Parathyroid adenoma (tissue), 2 donors: ENCODE data around the gene RIC8A.

Experiments
- H2AFZ ChIP-seq: fragments of 300-600 bp; sonication (generic); one replicate; pipeline ENCODE4 v1.7.0; 2017; ENCODE audit warnings: antibody characterized with exemption, mild to moderate bottlenecking
- H3K27ac ChIP-seq: fragments of 300-600 bp; sonication (generic); one replicate; pipeline ENCODE4 v1.7.0; 2017
- H3K27me3 ChIP-seq: fragments of 300-600 bp; sonication (generic); one replicate; pipeline ENCODE4 v1.7.0; 2017; ENCODE audit warnings: low read length; ENCODE audit not compliant: control insufficient read depth, insufficient read depth
- H3K36me3 ChIP-seq: fragments of 300-600 bp; sonication (generic); one replicate; pipeline ENCODE4 v1.7.0; 2017; ENCODE audit warnings: low read length; ENCODE audit not compliant: control insufficient read depth, insufficient read depth
- H3K4me1 ChIP-seq: fragments of 300-600 bp; sonication (generic); one replicate; pipeline ENCODE4 v1.7.0; 2017; ENCODE audit warnings: control low read depth
- H3K4me2 ChIP-seq: fragments of 300-600 bp; sonication (generic); one replicate; pipeline ENCODE4 v1.7.0; 2017; ENCODE audit warnings: low read length
- H3K4me3 ChIP-seq: fragments of 300-600 bp; sonication (generic); one replicate; pipeline ENCODE4 v1.7.0; 2017; ENCODE audit warnings: low read depth, low read length
- H3K79me2 ChIP-seq: fragments of 300-600 bp; sonication (generic); one replicate; pipeline ENCODE4 v1.7.0; 2017; ENCODE audit warnings: control low read depth
- H3K9ac ChIP-seq: fragments of 300-600 bp; sonication (generic); one replicate; pipeline ENCODE4 v1.7.0; 2017; ENCODE audit warnings: mild to moderate bottlenecking
- H3K9me3 ChIP-seq: fragments of 300-600 bp; sonication (generic); one replicate; pipeline ENCODE4 v1.7.0; 2017; ENCODE audit warnings: low read length; ENCODE audit not compliant: control insufficient read depth
- TF ChIP-seq, protein P1 (sequence below): fragments of 300-600 bp; sonication (generic); IDR thresholded peaks from one replicate; pipeline ENCODE4 v1.7.0; 2017; ENCODE audit warnings: antibody characterized with exemption, mild to moderate bottlenecking
- donor health status: primary hyperparathyroidism.

The RIC8A gene

DNA sequence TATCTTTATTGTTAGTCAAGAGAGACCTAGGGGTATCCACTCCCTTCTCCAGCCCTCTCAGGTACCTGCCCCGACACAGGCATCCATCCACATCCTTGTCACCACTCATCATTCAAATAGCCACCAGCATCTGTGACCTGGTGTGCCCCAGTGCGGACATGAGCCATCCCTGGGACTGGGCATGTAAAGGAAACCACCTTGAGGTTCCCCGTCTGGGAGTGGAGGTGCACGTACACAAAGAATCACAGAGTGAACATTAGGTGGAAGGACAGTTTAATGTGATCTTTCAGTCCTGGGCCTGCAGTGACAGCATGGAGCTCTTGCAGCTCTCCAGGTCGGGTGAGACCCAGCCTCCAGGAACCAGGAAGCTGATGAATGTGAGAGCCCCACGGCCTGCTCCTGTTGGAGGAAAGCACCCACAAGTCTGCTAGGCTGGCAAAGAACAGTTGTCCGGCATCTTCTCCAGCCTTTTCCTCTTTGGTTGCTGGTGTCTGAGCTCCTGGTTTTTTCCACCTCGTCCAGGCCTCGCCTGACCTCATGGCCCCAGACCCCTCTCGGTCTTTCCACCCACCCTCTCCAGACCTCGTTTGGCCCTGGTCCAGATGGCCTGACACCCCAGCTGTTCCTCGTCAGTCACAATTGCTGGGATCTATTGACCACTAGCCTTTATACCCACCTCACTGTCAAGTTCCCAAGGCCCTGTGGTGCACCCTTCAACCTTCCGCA is 45.8 kb downstream of the RIC8A start:
- Histone ChIP-seq H3K36me3 (no peaks in the 10 kb centered on the region), H3K27me3 (no peaks in the 10 kb centered on the region), H3K4me3 (no peak overlapping the region), H3K9ac (no peak overlapping the region), H3K9me3 (no peaks in the 10 kb centered on the region), H3K79me2 (no peaks in the 10 kb centered on the region), H3K4me2 (no peak overlapping the region), H2AFZ (no peak overlapping the region), H3K4me1 (no peaks in the 10 kb centered on the region), H3K27ac (no peak overlapping the region)
- TF ChIP-seq, protein P1, sequence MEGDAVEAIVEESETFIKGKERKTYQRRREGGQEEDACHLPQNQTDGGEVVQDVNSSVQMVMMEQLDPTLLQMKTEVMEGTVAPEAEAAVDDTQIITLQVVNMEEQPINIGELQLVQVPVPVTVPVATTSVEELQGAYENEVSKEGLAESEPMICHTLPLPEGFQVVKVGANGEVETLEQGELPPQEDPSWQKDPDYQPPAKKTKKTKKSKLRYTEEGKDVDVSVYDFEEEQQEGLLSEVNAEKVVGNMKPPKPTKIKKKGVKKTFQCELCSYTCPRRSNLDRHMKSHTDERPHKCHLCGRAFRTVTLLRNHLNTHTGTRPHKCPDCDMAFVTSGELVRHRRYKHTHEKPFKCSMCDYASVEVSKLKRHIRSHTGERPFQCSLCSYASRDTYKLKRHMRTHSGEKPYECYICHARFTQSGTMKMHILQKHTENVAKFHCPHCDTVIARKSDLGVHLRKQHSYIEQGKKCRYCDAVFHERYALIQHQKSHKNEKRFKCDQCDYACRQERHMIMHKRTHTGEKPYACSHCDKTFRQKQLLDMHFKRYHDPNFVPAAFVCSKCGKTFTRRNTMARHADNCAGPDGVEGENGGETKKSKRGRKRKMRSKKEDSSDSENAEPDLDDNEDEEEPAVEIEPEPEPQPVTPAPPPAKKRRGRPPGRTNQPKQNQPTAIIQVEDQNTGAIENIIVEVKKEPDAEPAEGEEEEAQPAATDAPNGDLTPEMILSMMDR: no peak

DNA sequence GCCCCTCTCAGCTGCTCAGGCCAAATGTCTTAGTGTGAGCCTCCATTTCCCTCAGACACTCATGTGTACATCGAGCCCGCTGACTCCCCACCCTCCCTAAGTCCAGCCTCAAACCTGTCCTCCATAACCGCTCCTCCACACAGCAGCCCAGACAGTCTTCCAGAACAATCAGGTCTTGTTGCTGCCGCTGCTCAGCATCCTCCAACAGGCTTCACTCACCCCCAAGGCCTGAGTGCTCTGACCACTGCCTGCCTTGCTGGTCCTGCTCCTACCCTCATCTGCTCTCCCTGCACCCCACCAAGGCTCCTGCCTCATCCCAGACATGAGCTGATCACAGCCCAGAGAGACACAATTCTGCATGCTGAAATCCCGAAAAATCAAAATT is 46.4 kb downstream of the RIC8A start:
- H3K27me3 ChIP-seq: no peaks in the 10 kb centered on the region
- TF ChIP-seq, protein P1: no peak
- no peak overlapping the region for H3K9ac ChIP-seq
- no peak overlapping the region for H3K4me3 ChIP-seq
- H3K4me2 ChIP-seq: no peak overlapping the region
- no peaks in the 10 kb centered on the region for H3K9me3 ChIP-seq
- no peak overlapping the region for H2AFZ ChIP-seq
- no peak overlapping the region for H3K27ac ChIP-seq
- no peaks in the 10 kb centered on the region for H3K79me2 ChIP-seq
- H3K4me1 ChIP-seq: no peaks in the 10 kb centered on the region
- H3K36me3 ChIP-seq: no peaks in the 10 kb centered on the region

DNA sequence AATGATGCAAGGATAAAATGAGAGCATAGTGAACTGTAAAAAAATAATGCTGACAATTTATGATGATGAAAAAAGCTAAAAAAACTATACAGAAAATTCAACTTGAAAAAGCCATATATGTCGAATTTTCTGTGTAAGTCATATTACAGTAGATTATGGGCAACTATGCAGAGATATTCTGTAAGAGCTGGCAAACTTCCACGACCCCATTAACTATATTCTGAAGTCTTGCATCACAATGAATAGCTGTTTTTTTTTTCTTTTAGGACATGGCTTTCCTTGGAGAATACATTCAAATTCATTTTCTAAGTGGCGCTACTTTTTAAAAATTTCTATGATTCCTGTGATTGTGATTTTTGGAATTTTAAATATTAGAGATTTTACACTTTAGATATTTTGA is 47.7 kb downstream of the RIC8A start:
- TF ChIP-seq, protein P1: no peak
- Histone ChIP-seq H3K4me3 (no peak overlapping the region), H3K4me2 (no peak overlapping the region)

DNA sequence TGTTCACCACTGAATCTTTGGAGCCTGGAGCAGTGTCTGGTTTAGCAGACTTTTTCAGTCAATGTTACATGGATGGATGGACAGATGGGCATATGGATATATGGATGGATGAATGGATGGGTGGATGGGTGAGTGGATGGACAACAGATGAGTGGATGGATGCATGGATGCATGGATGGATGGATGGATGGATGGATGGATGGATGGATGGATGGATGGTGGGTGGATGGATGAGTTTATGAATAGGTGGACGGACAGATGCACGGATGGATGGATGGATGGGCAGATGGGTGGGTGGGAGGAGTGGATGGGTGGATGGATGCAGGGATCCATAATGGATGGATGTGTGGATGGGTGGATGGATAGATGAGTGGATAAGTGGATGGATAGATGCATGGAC is 48.3 kb downstream of the RIC8A start:
- Histone ChIP-seq H3K4me2 (no peak overlapping the region), H3K4me1 (no peaks in the 10 kb centered on the region), H3K79me2 (no peaks in the 10 kb centered on the region), H3K4me3 (no peak overlapping the region), H3K36me3 (no peaks in the 10 kb centered on the region), H3K27ac (no peak overlapping the region), H3K9me3 (no peaks in the 10 kb centered on the region), H3K9ac (no peak overlapping the region), H3K27me3 (no peaks in the 10 kb centered on the region), H2AFZ (no peak overlapping the region)
- TF ChIP-seq, protein P1: no peak

More for the DNA sequence above, 47.7 kb downstream of the RIC8A start:
- no peak overlapping the region for H2AFZ ChIP-seq
- no peaks in the 10 kb centered on the region for H3K36me3 ChIP-seq
- H3K79me2 ChIP-seq: no peaks in the 10 kb centered on the region
- H3K4me1 ChIP-seq: no peaks in the 10 kb centered on the region
- no peak overlapping the region for H3K27ac ChIP-seq
- no peak overlapping the region for H3K9ac ChIP-seq
- no peaks in the 10 kb centered on the region for H3K9me3 ChIP-seq
- no peaks in the 10 kb centered on the region for H3K27me3 ChIP-seq
